SHP77 (cell line): ENCODE results near the gene DENND2D.
A peak's percentile ranks its signal among the peaks of the same experiment; 100 is the strongest.

ENCODE experiments used
- DNase-seq, 2 experiments: peaks; one replicate each; lab custom pipeline; 2025; lab: John Stamatoyannopoulos, UW

The DENND2D gene

DNA sequence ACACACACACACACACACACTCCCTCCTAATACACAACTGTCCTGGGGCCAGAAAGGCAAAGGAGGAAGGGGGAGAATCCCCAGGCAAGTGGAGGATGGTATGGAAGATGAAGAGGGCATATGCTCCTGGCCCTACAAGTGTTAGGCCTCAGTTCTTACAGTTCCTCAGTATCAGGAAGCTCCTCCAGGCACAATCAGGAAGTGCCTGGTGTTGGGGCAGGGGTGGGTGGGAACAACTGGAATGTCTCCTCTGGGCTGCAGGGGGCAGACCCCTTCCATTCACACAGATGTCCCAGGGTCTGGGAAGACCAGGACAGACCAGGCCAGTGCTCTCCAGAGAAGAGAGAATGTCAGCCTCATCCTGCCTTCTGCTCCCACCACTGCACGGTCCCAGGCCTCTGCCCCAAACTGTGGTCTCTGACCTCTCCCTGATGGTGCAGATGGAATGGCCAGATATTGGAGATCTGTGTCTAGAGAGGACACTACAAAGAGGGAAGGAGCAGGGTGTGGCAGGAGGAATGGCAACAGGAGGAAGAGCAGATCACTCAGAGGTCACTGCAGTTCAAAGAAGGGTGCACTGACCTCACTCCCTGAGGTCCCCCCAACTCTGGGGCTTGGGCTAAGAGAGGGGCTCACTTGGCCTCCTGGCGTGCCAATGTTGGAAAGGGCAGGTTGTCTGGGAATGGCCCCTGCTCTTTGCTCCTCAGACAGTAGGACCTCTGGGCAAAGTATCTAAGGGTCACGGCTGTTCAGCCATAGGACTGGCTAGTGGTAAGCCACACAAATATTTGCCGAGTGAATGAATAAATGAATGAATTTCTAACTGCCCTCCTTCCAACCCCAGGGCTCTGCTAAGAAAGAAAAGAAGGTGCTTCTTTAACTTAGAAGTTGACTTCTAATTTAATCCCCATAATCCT, 2.5 kb upstream of the DENND2D start:
- DNase-seq = no peak

DNA sequence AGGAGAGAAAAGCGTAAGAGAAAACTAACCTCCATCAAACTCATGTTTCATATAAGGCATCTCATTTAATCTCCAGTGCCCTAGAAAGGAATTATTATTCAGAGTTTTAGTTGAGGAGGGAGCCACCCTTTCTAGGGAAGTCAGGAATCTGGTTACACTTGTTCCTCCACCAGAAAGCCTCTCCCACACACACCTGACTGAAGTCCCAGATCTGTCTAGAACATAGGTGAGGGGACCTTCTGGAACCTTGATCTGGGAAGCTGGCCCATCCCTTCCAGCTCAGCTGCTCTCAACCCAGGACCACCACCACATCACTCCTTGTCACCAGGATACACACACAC, 1.9 kb upstream of the DENND2D start:
- DNase-seq = no peak

- no peak for DNase-seq
These were observed 1.0 kb upstream of the DENND2D start for GRCh38 chr1:111201275-111202090.

GRCh38 chr1:111200802-111201161, 336 bp upstream of the DENND2D start:
- no peak for DNase-seq

DNA sequence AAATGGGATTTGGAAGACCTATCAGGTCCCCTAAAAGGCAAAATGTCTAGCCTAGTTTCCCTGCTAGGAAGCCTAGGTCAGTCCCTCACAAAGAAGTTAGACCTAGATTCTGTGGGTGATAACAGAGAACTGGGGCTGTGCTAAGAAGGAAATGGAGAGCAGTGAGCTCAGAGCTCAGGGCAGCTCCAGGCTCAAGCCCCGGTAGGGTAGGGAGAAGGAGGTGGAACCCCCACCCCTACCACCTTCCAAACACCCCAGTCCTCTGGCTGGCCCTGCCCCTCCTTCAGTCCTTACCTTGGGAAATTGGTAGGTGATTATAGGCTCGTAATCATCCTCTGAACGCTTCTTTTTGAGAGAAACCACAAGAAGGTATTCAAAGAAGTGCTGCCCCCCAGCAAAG, 1.1 kb downstream of the DENND2D start:
- no peak for DNase-seq

DNA sequence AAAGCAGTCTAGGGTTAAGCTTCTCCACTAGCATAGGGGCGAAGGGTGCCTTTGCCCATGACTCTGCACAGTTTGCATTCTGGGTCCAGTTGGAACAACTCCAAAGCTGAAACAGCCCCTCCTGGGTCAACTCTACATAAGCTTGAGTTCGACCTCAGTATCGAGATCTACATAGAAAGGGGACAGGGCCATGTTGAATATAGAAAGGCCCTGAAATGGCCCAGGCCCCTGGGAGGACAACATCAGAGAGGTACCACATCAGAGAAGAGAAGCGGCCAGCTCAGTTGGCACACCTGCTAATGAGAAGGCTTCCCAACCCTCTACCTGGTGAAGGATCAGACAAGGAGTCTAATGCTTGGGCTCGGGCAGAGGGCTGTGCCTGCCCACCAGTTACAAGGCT, 1.6 kb downstream of the DENND2D start:
- no peak for DNase-seq

DNA sequence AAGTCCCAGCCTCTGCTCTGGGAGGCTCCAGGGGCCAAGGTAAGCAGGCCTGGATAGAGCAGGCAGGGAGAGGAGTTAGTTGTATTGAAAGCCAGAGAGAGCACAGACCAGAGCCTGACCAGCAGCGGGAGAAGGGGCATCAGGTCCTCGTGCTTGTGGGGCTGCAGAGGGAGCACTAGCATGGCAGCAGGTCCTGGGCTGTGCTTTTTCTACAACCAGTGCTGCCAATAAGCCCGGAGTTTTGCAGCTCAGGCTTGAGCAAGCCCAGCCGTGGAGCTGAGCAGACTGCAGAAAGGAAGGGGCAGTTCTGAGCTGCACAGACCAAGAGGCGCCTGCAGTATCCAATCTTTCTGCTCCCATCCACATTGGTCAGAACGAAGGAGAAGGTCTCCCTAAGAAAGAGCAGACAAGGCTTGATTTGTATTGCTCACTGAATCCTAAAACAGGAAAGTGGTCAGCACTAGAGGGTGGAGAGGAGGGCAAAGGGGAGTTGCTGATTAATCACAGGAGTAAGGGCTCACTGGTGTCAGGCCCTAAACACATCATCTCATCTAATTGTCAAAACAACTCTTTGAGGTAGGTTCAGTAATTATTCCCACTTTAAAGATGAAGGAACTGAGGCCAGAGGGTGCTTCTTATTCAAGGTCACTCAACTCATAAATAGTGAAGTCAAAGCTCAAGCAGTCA, 2.7 kb downstream of the DENND2D start:
- DNase-seq = peak in 1 of 2 experiments; percentile 11

GRCh38 chr1:111196213-111196612, 4.2 kb downstream of the DENND2D start:
- DNase-seq = no peak

DNA sequence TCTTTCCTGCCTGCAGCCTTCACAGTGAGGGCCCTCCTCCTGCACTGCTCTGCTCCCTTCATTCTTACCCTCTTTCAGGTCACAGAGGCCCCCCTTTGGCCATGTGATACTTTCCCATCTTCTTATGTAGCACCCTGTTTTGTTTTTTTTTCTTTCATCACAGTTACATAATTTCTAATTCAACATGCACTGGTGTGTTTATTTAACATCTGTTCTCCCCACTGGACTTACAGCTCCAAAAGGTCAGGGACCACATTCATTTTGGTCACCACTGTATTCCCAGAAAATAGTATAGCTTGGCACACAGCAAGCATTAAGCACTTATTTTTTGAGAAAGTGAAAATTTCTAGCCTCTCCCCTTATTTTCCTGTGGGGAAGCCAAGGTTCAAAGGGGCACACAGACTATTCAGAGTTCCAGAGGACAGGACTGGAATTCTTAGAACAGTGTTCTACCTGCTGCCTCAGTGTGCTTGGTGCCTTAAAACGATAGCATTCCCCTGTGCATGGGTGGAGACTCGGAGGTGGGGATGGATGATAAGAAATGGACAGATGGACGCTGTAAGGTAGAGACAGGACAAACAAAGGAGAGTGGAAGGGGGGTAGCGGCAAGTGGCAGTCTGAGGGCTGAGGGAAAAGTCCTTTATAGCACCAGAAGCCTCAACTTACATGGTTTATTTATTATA, 5.3 kb downstream of the DENND2D start:
- DNase-seq = no peak

DNA sequence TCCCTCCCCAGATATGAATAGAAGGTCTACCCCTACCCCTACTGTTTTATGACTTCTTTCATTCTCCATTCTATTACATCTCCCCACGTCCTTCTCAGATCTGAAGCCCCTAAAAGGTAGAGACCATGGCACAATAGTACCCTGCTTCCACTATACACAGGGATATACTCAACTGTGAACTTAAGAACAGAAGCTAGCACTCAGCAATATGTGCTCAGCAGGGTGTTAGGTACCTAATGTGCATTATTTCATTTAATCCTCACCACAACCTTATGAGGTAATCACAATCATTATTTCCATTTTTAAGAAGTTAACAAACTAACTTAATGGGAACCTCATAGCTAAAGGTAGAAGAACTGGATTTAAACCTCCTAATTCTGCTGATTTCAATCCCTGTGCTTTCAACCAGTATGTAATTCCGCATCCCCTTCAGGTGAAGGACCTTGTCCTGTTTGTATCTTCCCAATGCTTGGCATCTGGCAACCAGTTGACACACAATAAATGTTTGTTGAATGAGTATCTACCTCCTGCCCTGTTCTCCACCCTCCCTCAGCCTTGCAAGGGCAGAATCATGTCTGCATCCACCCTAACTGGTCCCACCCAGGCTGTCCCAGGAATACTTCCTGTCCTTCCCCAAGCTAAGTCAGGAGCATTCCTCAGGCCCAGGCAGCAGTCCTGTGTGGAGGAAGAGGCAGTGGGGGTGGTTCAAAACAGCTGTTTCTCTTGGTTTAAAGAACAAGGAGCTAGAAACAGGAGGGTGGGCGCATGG, 6.5 kb downstream of the DENND2D start:
- DNase-seq = no peak

DNA sequence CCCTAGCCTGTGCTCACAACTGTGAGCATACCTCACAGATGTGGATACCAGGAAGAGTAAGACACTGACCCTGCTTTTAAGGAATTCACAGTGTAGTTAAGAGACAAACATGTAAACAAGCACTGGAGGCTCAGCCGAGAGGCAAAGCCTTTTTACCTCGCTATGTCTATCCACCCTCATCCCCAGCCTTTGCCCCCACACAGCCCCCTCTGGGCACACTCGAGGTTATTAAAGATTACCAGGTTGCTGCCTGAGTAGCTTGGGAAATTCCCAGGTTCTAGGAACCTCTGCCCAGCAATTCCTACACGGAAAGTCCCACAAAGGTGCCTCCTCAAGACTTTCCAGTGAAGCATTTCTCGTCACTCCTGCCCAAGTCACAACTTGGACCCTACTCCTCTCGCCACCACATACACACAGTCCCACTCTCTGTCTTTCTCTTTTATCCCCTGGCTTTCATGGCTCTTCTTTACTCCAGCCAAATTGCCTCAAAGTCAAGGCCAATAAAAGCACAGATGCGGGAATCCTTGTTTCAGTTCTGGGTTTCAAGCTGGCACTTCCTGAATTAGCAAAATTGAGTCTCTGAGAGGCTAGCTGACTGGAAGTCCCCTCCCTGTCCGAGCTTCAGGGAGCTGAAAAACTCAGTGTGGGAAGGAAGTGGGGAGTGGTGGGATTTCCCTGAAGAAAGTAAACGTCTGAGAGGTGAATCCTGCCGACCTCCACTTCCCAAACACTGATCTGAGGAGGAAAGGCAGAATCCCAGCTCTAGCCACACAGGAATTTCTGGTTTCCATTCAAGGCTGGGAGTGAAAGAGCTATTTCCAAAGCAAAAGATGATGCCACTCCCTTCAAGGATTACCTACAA, 7.6 kb downstream of the DENND2D start:
- DNase-seq = no peak

DNA sequence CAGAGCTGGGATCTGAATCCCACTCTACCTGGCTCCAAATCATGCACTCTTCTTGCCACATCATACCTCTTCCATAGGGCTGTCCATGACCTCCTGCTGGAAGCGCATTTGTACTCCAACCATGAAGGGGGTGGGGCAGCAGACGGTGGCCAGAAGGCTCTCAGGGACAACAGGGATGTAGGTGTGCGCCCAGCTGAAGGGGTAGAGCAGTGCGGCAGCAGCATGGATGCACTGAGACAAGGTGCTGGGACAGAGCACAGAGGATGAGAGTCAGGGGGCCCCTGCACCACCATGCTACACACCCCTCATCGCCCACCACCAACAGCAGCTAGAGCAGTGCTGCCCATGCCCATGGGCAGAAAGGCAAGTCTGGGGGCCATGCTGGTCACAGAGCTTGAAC, 8.4 kb downstream of the DENND2D start:
- DNase-seq = no peak

DNA sequence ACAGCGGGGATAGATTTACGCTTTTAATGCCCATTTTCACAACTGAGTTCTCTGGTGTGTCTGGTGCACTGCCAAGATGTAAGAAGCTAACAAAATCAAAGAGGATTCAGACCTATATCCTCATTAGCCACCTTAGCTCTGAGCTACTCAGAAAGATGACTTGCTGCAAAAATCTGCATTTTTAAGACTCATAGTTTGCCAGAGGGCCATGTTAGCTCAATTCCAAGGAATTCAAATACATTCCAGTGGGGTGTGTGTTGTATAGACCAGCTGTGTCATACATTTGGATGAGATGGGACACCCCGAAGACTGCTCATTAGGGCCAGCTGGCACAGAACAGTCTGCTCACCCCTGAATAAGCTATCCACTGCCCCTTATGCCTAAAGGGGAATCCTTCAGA, 8.9 kb downstream of the DENND2D start:
- DNase-seq = no peak

DNA sequence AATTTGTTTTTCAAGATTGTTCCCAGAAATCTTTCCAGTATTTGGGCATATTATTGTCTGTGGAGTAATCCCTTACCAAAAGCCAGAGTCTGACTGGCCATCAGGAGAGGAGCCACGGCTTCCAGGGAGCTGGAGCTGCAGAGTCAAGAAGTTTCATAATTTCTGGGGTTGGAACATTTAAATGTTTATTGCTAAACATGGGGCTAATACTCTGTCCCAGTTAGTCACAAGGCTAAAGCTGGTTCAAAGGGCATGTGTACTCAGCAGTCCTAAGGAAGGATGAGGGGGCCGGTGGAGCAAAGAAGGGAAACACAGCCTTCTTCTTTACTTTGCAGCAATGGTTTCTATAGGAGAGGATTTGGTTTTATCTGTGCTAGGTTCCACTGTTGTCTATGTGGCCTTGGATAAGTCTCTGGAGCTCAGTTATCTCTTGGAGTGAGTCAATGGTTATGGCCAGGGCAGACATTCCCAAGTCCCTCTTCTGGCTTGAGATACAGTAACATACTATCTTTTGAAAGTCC, 9.5 kb downstream of the DENND2D start:
- DNase-seq = no peak

GRCh38 chr1:111184663-111185062, 15.8 kb downstream of the DENND2D start:
- no peak for DNase-seq

DNA sequence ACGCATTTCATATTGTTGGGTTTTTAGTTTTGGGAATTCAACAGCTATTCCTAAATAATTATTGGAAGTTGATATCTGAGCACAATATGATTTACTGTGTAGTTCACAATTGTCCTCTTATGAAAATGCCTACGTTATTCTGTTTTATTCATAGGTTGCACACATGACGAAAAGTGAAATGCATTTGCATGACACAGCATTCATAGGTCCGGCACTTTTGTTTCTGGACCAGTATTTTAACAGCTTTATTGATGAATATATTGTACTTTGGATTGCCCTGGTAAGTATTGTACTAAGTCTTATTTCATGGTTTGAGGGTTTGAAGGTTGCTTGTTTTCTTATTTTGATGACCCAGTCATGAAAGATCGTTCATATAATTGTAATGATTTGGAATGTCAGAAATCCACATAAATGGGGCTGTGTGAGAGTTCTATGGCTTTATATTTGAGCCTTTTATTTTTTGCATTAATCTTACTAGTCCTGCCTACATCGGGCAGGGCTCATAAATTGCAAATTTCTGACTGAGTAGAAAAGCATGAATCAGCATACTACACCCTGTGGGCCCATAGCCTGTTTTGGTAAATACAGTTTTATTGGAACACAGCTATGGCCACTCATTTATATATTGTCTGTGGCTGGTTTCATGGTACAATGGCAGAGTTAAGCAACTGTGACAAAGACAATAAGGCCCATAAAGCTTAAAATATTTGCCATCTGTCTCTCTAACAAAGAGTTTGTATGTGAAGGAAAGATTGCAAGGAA, 17.0 kb downstream of the DENND2D start:
- no peak for DNase-seq

DNA sequence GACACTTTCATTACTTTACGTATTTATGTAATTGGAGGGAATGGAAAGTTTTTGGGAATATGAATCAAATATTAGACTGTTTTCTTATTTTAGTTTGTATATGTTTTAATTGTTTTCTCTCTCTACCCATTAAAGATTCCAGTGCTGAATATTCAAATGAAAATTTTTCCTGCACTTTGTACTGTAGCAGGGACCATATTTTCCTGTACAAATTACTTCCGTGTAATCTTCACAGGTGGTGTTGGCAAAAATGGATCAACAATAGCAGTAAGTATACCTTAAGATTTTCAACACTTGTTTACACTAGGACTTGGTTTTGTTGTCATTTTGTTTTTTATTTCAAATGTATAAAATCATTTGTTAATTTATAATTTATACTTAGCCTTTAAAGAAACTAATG, 18.4 kb downstream of the DENND2D start:
- no peak for DNase-seq

DNA sequence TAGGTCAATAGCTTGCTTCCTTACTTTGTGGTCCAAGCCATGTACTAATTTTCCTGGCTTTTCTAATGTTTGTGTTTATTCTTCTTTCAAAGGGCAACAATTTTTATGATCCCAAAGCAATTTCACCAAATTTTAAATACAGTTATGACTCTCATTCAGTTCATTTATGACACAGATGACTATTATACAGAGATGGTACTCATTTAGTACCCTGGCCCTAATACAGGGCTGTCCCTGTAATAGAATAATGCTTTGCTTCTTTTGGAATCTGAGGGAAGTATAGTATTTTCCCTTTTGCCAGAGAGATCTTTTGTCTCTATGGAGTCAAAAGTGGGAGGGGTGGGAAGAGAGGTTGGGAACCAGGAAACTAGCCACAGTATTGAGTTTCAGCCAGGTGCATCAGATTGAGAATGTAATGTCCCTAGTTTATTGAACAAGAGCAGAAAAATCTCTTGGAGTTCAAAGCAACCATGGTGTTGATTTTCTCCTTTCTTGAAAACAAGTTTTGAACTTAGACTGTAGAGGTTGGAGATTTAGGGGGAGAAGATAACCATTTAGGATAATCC, 20.4 kb downstream of the DENND2D start:
- DNase-seq = no peak

- DNase-seq = no peak
These were observed 23.8 kb downstream of the DENND2D start for GRCh38 chr1:111176678-111177077.
